Esophagus squamous epithelium (tissue), 4 donors: ENCODE data around the gene TLCD3A.

Experiments
- POLR2A ChIP-seq, 4 donors: fragments of 450-650 bp; IDR thresholded peaks; one replicate each; pipeline ENCODE4 v1.6.1; 2017; ENCODE audit warnings: antibody characterized with exemption in 4 of 4, mild to moderate bottlenecking in 4 of 4, moderate library complexity in 3 of 4
- TF ChIP-seq, protein P1 (sequence below), 6 experiments: fragments of 450-650 bp in 4 of 6; fragments of 200-600 bp in 2 of 6; sonication (generic) in 2 of 6; IDR thresholded peaks; one replicate each; pipeline ENCODE4 v1.5.1; 2016 to 2019; ENCODE audit warnings: antibody characterized with exemption in 6 of 6, mild to moderate bottlenecking in 4 of 6, moderate library complexity in 4 of 6

DNA sequence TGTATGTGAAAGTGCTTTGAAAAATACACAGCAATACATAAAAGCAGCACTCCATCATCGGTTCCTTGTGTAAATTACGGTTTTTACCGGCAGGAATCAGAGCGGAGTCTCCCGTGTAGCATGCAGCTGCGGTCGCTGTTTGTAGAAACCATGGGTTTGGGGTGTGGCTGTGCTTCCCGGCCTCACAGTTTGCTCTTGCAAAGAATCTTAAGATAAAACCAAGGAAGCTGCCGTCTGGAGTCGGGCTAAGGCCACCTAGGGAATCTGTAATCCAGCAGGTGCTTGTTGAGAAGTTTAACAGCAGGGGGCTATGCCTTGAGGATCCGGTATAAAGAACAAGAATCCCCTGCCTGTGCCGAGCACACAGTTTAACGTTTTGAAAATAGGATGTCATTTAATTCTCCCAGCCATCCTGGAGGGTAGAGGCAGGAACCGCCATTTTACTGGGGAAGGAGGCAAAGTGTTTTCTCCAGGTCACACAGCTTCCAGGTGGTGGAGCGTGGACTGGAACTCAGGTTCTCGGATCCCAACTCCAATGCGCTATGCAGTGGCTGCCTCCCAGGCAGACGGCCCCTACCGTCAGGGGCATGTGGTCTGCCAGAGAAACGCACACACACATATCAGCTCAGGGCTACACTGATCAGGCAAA lies 6.0 kb upstream of the TLCD3A start:
- TF ChIP-seq POLR2A (IDR thresholded peaks at IDR 0.05) = no peak
- TF ChIP-seq, protein P1, sequence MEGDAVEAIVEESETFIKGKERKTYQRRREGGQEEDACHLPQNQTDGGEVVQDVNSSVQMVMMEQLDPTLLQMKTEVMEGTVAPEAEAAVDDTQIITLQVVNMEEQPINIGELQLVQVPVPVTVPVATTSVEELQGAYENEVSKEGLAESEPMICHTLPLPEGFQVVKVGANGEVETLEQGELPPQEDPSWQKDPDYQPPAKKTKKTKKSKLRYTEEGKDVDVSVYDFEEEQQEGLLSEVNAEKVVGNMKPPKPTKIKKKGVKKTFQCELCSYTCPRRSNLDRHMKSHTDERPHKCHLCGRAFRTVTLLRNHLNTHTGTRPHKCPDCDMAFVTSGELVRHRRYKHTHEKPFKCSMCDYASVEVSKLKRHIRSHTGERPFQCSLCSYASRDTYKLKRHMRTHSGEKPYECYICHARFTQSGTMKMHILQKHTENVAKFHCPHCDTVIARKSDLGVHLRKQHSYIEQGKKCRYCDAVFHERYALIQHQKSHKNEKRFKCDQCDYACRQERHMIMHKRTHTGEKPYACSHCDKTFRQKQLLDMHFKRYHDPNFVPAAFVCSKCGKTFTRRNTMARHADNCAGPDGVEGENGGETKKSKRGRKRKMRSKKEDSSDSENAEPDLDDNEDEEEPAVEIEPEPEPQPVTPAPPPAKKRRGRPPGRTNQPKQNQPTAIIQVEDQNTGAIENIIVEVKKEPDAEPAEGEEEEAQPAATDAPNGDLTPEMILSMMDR (IDR thresholded peaks at IDR 0.05) = no peak
